AG08396 (cell line): ENCODE measurements around the gene MAD1L1.

ENCODE experiments used
- DNase-seq: peaks from one replicate; pipeline ENCODE4 v3.0.0; 2012; ENCODE audit warnings: low spot score, mixed read lengths

Gene MAD1L1

DNA sequence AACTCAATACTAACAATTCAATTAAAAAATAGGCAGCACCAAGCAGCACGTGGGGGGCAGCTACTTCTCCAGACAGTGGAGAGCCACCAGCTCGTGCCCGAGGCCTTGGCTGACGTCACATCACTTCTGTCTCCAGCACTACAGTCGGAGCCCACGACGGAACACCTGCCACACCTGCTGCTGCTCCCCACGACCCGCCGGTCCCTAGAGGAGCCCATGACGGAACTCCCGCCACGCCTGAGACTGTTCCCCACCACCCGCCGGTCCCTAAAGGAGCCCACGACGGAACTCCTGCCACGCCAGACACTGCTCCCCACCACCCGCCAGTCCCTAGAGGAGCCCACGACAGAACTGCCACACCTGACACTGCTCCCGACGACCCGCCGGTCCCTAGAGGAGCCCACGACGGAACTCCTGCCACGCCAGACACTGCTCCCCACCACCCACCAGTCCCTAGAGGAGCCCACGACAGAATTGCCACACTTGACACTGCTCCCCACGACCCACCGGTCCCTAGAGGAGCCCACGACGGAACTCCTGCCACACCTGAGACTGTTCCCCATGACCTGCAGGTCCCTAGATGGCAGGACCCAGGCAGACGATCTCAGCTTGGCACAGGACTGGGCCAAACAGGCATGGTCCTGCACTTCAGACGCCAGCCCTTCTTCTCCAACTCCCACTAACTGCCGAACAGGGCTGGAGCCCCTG lies 304.7 kb downstream of the MAD1L1 start:
- no peak for DNase-seq

DNA sequence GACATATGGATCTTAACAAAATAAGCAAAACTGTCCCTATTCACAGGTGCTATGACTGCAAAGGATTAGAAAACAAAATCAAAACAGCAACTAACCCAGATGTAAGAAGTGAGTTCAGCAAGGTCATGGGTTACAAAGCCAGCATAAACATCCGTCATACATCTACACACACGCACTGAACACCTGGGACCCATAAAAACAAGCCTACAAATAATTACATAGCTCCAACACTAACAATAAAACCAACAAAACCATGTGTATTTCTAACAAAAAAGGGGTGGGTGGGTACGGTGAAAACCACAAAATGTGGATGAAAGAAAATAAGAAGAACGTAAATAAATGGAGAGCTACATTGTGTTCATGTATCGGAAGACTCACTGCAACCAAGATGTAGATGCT lies 305.8 kb downstream of the MAD1L1 start:
- no peak for DNase-seq

DNA sequence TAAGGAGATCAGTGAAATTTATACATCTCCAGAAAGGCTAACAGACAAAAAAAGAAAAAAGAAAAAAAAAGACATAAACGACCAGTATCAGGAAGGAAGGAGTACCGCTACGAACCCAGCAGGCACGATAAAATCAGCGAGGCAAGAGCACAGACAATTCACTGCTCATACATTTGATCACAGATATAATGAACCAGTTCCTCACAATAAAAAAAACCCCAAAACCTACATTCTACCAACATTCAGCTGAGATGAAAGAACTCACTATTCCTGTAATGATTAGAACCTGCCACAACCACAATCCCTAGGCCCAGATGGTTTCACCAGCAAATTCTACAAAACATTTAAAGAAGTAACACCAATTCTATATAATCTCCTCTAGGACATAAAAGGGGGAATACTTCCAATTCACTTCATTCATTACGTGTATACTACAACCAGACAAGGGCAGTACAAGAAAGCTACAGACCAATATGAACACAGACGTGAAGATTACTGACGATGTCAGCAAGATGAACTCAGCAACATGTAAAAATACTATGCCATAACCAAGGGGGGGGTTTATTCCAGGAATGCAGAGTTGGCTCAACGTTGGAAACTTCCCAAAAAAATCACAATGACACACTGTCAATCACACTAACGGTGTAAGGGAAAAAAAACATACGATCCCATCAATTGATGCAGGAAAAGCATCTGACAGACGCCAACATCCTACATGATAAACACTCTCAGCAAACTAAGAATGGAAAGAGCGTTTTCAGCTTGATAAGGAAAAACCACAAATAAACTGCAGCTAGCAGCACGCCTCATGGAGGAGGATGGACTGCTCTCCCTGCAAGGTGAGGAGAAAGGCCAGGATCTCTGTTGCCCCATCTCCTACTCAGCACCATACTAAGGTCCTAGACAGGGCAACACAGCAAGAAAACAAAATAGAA lies 306.5 kb downstream of the MAD1L1 start:
- DNase-seq = no peak

- no peak for DNase-seq
Observed at GRCh38 chr7:1925349-1925748, 307.4 kb downstream of the MAD1L1 start.

DNA sequence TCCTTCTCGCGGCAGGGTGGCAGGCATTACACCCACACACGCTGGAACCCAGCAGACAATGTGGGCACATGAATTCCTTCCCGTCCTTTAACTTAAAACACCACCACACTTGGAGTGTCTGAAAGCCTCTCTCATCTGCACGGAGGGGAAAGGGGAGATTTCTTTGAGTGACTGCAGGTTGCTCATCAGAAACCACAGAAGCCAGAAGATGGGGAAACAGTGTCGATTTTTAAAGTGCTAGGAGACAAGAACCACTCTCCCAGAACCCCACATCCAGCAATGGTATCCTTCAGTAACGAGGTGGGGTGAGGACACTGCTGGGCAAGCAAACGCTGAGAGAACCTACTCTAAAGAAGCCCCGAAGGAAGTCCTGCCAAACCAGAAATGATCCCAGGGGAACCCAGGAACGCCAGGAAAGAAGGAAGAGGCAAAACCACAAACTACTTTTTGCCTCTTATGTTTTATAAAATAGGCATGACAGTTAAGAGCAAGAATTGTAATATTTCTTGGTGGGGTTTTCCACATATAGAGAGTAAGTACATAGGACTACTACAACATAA lies 308.4 kb downstream of the MAD1L1 start:
- DNase-seq = no peak

DNA sequence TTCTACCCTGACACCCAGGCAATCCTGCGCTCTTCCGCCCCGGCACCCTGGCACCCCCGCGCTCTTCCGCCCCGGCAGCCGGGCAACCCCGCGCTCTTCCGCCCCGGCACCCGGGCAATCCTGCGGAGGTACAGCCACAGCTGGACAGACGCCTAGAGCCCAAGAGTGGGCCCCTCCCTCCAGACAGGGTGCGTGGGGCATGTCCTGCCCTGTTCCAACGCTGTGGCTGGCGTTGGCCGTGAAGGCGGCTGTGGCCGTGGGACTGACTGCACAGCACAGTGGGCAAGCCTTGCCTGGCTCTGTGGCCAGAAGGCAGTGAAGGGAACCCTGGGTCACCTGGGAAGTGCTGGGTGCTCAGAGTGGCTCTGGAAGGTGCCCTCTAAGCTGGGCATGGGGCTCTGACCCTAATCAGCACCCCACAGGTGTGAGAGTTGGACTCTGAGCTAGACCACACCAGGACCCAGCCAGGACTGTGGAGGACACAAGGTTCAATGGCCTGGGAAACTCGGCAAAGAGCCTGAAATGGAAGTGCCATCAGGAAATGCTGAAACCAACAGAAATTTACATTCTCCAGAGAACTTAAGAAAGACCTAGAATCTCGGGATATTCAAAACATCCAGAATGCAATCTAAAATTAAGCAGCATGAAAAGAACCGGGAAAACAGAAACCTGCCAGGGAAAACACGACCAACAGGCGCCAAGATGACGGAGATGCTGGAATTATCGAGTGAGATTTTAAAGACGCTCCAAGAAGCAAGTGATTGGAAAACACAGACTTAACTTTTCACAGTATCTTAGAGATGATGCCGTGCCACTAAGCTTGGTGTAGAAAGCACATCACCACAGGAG lies 309.1 kb downstream of the MAD1L1 start:
- DNase-seq = no peak

DNA sequence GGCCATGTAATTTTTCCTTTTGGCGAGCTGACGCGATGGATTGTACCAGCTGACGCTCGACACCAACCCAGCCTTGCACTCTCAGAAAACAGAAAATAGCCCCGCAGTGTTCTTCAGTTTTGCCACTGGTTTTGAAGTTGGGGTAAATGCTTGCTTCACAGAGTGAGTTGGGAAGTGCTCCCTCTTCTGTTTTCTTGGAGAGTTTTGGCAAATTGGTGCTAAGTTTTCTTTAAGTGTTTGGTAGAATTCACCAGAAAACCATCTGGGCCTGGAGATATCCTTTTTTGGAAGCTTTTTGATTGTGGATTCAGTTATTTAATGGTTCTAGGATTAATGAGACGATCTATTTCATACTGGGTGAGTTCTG lies 309.9 kb downstream of the MAD1L1 start:
- peak; percentile 54 for DNase-seq

- DNase-seq = peak; percentile 37
Observed at GRCh38 chr7:1922071-1922869, 310.5 kb downstream of the MAD1L1 start.

- no peak for DNase-seq
Observed at GRCh38 chr7:1920881-1921280, 311.9 kb downstream of the MAD1L1 start.

DNA sequence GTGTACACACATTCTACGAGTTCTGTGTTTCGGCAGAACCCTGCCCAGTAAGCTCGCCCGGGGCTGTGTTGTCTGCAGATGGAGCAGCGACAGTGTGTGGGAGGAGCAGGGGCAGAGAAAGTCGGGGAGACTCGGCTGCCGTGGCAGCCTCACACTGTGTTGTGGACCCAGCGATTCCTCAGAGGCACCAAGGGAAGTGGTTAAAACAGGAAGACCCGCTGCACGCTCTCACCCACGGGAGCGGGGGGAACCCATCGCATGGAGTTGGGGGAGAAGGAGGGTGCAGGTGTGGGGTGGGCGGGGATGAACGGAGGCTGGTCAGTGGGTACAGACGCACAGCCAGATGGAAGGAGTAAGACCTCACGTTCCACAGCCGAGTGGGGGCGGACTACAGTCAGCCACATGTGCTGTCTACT lies 312.5 kb downstream of the MAD1L1 start:
- no peak for DNase-seq

DNA sequence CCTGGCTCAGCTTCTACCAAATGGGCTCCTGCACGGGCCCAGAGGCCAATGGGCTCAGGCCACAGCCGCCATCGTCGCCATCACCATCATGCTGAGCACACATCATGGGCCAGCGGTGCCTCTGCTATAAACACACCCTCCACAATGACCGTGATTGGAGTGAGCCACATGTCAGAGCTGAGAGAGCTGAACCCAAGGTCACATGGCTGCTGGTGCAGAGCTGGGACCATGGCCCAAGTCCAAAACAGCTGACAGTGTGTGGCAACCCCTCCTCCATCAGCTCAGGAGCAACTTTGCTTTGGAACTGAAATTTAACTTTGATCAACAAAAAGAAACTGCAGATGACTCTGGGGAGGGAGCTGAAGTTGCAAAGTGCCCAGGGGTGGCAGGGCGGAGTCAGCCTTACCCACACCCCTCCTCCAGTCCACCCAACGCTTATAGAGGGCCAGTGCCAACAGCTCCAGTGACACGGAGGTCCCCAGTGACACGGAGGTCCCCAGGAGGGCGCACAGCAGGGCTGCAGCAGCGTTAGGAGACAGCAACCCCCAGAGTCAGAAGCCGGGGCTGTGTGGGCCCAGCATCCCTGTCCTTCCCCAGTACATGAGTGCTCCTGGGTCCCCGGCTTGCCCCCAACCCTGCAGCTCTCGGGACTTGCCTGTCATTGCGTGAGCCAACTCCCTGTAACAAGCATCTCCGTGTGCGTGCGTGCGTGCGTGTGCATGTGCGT lies 313.0 kb downstream of the MAD1L1 start:
- DNase-seq = peak; percentile 69

DNA sequence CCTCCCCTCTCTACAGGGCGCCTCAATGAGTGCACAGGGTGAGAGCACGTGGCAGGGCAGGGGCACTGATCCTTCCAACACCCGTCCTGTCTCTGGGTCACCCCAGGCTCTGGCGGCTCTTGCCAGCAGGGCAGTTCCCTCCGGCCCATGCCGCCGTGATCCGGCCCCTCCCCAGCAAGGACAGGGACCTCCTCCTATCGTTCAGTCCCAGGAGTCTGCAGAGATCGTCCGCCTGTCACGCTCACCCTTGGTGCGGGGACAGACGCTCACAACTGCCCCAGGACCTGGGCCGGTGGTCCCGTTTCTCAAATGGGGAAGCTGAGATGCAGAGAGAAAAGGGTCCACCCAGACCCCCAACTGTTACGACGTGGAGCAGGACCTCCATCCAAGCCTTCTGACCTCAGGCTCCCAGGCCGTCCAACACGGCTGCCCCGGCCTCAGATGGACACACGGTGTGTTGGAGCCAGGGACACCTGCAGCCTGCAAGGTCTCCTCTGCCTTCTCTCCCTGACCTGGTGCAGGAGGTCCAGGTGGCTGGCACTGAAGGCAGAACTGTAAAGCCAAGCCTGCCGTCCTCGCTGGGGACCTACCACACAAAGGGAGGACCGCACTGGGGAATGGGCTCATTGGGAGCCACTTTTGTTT lies 313.7 kb downstream of the MAD1L1 start:
- no peak for DNase-seq

GRCh38 chr7:1918063-1918645 lies 314.6 kb downstream of the MAD1L1 start:
- DNase-seq = no peak

DNA sequence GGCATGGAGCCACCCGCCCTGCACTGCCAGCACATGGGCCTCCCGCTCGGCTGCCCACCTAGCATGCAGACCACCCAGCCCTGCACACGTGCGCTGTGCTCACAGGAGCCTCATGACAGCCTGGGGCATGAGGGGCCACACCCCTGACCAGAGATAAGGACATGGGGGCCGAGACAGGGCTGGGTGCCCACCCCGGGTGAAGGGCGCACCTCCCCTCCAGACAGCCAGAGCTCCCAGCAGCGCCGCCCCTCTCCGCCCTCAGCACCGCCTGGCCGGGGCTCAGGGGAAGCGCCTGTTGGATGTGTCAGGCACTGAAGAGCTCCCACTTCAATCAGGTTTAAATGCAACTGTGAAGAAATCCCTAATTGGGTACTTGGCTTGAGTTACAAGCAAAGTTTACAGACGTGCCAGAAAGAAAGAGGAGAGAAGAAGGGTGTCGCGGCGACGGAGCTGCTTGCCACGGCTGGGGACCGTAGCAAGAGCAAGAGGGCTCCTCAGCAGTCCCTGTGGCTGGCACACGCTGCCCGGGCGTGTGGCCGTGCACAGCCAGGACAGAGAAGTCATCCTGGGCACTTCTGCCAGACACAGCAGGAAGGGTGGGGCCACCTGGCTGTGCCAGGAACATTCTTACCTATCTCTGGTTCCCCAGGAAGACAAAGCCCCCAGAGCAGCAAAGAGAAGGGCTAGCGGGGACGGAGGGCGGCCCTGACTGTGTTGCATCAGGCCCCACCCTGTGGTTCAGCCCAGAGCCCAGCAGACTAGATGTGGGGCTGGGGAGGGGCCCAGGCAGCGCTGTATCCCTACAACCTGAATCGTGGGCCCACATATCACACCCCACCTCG lies 315.3 kb downstream of the MAD1L1 start:
- DNase-seq = no peak

- no peak for DNase-seq
Observed at GRCh38 chr7:1916601-1916970, 316.2 kb downstream of the MAD1L1 start.

- DNase-seq = no peak
Observed at GRCh38 chr7:1915956-1916600, 316.7 kb downstream of the MAD1L1 start.

DNA sequence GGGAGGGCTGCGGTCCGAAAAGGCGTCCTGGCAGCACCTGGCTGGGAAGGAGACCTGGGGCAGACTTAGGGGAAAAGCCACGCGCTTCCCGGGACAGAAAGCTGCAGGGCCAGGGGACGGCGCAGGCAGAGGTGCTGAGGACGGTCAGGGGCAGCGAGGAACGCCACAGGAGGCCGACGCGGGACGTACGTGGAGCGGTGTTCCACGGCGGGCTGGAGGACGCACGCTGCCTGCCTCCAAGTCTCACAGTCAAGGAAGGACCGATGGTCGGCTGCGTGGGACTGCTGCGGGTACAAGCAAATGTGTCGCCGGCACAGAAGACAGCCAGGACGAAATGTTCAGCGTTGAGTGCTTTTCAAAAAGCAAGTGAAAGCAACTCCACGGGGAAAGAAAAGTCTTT lies 317.4 kb downstream of the MAD1L1 start:
- no peak for DNase-seq

- no peak for DNase-seq
Observed at GRCh38 chr7:1914743-1915142, 318.0 kb downstream of the MAD1L1 start.
